Glutamatergic neuron (in vitro differentiated cells): Measurements from ENCODE around the gene SRGAP1. TPM values are rescaled to one million over a fixed set of nuclear protein-coding genes. Genes with fewer than 3 reads are reported as not detected.

Experiments
- DNase-seq: peaks from one replicate; pipeline ENCODE4 v3.0.0; 2022
- H3K27ac Mint-ChIP-seq: one replicate; pipeline ENCODE4 v1.8.0; 2020; ENCODE audit warnings: mild to moderate bottlenecking, mixed read lengths, inconsistent platforms; ENCODE audit not compliant: unreplicated experiment
- H3K27me3 Mint-ChIP-seq: one replicate; pipeline ENCODE4 v1.8.0; 2020; ENCODE audit warnings: mild to moderate bottlenecking, moderate library complexity, mixed read lengths, inconsistent platforms; ENCODE audit not compliant: unreplicated experiment
- H3K36me3 Mint-ChIP-seq: one replicate; pipeline ENCODE4 v1.8.0; 2020; ENCODE audit warnings: mild to moderate bottlenecking, mixed read lengths, inconsistent platforms; ENCODE audit not compliant: unreplicated experiment
- H3K4me1 Mint-ChIP-seq: one replicate; pipeline ENCODE4 v1.8.0; 2020; ENCODE audit warnings: mild to moderate bottlenecking, low read depth, mixed read lengths, inconsistent platforms; ENCODE audit not compliant: unreplicated experiment
- H3K4me3 Mint-ChIP-seq: one replicate; pipeline ENCODE4 v1.8.0; 2020; ENCODE audit warnings: mild to moderate bottlenecking, mixed read lengths, inconsistent platforms; ENCODE audit not compliant: unreplicated experiment
- H3K9me3 Mint-ChIP-seq: one replicate; pipeline ENCODE4 v1.8.0; 2020; ENCODE audit warnings: mild to moderate bottlenecking, moderate library complexity, mixed read lengths, inconsistent platforms; ENCODE audit not compliant: unreplicated experiment
- total RNA-seq: library from RNA; stranded (reverse); fragmentation: NEBNext Ultra II Directional; extraction: Animal tissue kit (Norgen Biotek cat#: 25700); gene quantifications from one replicate; pipeline ENCODE4 v1.2.1, GENCODE V29; 2021; ENCODE audit not compliant: unreplicated experiment
- TF ChIP-seq, protein P1 (sequence below): fragments of 200-600 bp; sonication (generic); IDR thresholded peaks from one replicate; pipeline ENCODE4 v1.5.0; 2021; ENCODE audit not compliant: partially characterized antibody, unreplicated experiment

SRGAP1 gene
- total RNA-seq, 1 donor from 2014 or later: 52.0 TPM

DNA sequence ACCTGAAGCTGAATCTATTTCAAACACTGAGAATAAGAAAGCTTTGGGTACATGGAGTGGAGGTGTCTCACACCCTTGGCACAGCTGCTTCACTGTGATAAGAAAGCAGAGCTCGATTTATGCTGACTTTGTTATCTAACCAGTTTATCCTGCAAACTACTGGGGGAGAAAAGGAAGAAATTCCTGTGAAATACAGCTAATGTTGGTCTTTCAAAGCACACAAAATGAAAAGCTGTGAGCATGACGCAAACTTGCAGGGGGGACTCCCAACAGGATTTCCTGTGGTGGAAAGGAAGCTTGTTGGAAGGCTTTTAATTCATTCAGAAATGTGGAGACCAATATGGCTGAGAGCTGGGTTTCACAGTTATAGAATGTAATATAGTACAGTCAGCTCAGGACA, 53.4 kb downstream of the SRGAP1 start:
- no peak overlapping the region for H3K4me3 Mint-ChIP-seq

DNA sequence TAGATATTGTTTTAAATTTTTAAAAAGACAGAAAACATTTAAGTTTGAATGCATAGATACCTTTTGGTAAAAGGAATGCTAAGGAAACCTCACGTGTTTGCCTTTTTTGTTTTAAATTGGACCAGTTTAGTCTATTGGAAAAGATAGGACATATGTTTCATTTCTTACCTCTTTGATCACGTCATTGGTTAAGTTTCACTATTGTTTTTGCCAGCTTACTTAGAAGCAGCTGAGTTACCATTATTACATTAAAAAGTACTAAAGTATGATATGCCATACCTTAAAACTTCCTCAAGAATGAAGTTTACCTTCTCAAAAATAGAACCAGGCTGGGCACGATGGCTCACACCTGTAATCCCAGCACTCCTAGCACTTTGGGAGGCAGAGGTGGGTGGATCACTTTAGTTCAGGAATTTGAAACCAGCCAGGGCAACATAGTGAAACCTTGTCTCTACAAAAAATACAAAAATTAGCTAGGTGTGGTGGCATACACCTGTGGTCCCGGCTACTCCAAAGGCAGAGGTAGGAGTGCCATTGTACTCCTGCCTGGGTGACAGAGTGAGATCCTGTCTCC, 54.4 kb downstream of the SRGAP1 start:
- H3K36me3 Mint-ChIP-seq: no peaks in the 10 kb centered on the region
- H3K4me1 Mint-ChIP-seq: peaks cover 7% of the 10 kb centered on the region
- TF ChIP-seq, protein P1, sequence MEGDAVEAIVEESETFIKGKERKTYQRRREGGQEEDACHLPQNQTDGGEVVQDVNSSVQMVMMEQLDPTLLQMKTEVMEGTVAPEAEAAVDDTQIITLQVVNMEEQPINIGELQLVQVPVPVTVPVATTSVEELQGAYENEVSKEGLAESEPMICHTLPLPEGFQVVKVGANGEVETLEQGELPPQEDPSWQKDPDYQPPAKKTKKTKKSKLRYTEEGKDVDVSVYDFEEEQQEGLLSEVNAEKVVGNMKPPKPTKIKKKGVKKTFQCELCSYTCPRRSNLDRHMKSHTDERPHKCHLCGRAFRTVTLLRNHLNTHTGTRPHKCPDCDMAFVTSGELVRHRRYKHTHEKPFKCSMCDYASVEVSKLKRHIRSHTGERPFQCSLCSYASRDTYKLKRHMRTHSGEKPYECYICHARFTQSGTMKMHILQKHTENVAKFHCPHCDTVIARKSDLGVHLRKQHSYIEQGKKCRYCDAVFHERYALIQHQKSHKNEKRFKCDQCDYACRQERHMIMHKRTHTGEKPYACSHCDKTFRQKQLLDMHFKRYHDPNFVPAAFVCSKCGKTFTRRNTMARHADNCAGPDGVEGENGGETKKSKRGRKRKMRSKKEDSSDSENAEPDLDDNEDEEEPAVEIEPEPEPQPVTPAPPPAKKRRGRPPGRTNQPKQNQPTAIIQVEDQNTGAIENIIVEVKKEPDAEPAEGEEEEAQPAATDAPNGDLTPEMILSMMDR: no peak
- peaks cover 3% of the 10 kb centered on the region for H3K9me3 Mint-ChIP-seq
- DNase-seq: no peak
- no peaks in the 10 kb centered on the region for H3K27me3 Mint-ChIP-seq
- no peak overlapping the region for H3K27ac Mint-ChIP-seq
- no peak overlapping the region for H3K4me3 Mint-ChIP-seq

More for the DNA sequence above, 53.4 kb downstream of the SRGAP1 start:
- Mint-ChIP-seq H3K9me3 (peaks cover 3% of the 10 kb centered on the region), H3K27me3 (no peaks in the 10 kb centered on the region), H3K4me1 (peaks cover 10% of the 10 kb centered on the region), H3K36me3 (no peaks in the 10 kb centered on the region), H3K27ac (no peak overlapping the region)
- DNase-seq: no peak
- TF ChIP-seq, protein P1: no peak

DNA sequence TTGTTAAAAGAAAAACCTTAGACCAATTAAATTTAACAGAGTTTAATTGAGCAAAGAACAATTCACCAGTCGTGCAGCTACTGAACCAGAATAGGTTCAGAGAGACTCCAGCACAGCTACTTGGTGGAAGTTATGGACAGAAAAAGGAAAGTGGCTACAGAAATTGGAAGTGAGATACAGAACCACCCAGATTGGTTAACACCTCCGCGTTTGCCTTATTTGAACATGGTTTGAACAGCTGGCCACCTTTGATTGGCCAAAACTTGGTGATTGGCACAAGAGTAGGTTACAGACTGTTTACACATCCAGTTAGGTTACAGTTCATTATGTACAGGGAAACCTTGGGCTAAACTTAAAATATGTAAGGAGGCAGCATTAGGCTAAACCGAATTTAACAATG, 54.9 kb downstream of the SRGAP1 start:
- H3K36me3 Mint-ChIP-seq: no peaks in the 10 kb centered on the region
- H3K27me3 Mint-ChIP-seq: no peaks in the 10 kb centered on the region
- H3K27ac Mint-ChIP-seq: no peak overlapping the region
- peaks cover 7% of the 10 kb centered on the region for H3K4me1 Mint-ChIP-seq
- no peak overlapping the region for H3K4me3 Mint-ChIP-seq
- no peak for DNase-seq
- TF ChIP-seq, protein P1: no peak
- no peaks in the 10 kb centered on the region for H3K9me3 Mint-ChIP-seq

DNA sequence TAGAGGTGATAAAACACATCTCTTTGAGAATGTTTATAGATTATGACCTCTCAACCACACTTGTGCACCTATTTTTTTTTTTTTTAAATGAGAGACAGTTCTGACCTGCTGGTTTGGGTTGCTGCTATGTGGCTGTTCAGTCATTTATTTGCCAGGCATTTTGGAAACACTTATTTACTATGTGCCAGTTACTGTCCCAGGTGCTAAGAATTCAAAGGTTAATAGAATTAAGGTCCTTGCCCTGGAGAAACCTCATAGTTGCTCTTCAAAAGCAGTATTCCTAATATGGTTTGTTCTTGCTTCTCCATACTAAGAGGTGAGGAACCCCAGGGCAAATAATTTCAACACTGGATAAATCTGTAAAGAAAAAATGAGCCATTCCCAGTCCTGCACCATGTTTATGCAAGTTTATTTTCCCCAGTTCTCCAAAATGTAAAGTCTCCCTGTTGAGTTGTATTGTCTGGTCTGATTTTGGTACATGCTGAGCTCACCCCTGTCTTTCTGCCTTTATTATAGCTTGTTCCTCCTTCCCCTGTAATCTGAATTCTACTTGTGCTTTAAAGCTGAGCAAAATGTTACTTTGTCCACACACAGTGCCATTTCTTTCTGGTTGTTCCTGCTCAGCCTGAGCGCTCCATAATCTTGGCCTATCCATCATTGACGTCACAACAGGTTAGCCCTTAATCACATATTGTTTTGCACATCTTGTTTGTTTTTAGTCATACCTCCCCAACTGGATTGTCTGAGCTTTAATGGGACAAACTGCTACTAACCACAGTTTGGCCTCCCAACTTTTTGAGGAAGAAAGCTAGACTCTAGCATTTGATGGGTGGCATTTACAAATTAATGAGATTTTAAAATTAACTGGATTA, 56.7 kb downstream of the SRGAP1 start:
- Mint-ChIP-seq H3K36me3 (no peaks in the 10 kb centered on the region), H3K27ac (no peak overlapping the region), H3K9me3 (no peaks in the 10 kb centered on the region), H3K4me3 (no peak overlapping the region), H3K27me3 (peaks cover 2% of the 10 kb centered on the region), H3K4me1 (peaks cover 10% of the 10 kb centered on the region)
- TF ChIP-seq, protein P1: no peak
- DNase-seq: no peak

DNA sequence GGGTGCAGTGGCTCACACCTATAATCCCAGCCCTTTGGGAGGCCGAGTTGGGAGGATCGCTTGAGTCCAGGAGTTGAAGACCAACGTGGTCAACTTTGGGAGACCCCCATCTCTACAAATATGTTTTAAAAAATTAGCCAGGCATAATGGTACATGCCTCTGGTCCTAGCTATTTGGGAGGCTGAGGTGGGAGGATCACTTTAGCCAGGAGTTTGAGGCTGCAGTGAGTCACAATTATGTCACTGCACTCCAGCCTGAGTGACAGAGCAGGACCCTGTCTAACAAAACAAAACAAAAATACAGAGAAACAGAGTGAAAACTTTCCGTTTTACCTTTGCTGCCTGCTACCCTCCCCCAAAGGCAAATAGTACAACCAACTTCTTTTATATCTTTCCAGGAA, 60.2 kb downstream of the SRGAP1 start:
- H3K27me3 Mint-ChIP-seq: peaks cover 2% of the 10 kb centered on the region
- H3K9me3 Mint-ChIP-seq: no peaks in the 10 kb centered on the region
- H3K36me3 Mint-ChIP-seq: peaks cover 5% of the 10 kb centered on the region
- TF ChIP-seq, protein P1: no peak
- no peak overlapping the region for H3K4me3 Mint-ChIP-seq
- peaks cover 12% of the 10 kb centered on the region for H3K4me1 Mint-ChIP-seq
- DNase-seq: no peak
- H3K27ac Mint-ChIP-seq: no peak overlapping the region
